Activated CD4-positive, alpha-beta T cell treated with anti-CD3 and anti-CD28 coated beads, Interleukin-2, amount 50 U/mL, for 48 hours (primary cell): Measurements from ENCODE around the gene PTPDC1.

Experiments used
- DNase-seq, 2 experiments: peaks; one replicate each; pipeline ENCODE4 v3.0.0-alpha.2; 2020

Gene PTPDC1

DNA sequence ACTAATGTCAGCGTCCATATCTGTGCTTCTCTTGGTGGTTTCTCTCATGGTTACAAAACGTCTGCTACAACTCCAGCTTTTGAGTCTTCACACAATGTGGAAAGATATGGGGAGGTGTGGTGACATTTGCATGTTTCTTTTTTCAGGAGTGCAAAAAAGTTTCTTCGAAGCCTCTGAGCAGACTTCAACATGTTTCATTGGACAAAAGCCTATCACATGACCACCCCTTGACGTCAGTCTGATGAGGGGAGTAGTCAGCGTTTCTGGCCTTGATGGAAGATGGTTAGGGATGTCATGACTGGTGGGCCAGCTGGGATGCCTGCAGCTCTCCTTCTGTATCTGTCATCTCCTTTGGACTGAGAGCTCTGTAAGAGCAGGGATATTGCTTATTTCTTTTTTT is 61.4 kb downstream of the PTPDC1 start:
- no peak for DNase-seq

- DNase-seq = no peak
Observed at GRCh38 chr9:94147776-94148175, 63.5 kb downstream of the PTPDC1 start.

DNA sequence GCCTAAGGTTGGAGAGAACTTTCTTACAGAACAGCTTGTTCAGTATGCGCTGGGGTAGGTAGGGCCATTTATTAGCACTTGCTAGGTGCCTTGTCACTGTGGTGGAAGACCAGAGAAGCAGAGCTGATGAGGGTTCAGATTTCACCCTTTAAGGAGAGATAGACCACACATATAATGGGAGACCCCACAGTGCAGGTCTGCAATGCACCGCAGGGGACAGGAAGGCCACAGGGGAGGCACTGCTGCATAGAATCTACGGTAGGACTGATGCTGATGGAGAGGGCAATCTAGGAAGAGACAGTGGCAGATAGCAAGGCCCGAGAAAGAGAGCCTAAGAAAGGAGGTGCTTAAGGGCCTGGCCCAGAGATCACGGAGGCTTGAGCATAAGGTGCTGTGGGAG is 64.2 kb downstream of the PTPDC1 start:
- no peak for DNase-seq

- DNase-seq = no peak
Observed at GRCh38 chr9:94149696-94150095, 65.4 kb downstream of the PTPDC1 start.

DNA sequence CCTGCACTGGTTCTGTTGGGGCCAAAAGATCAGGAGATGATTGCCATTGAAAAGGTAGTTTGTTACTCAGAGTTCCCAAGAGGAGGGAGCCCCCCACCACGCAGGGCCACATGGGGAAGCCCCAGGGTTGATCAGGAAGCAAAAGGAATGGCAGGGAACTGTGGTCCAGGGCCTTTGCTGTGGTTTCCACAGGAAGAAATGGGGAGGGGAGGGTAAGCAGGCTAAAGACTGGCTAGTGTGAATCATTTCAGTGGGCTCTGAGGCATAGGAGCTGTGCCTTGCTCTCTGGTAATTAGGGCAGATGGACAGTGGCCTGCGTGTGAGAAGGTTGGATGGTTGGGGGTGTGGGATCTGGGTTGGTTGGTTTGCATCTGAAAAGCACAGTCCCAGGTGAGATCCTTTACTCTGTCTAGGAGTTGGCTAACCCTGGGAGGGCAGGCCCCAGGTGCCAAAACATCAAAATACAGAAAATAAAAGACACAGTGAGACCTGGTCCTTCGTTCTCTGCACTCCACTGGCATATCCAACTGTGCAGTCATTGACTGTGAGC is 66.1 kb downstream of the PTPDC1 start:
- DNase-seq = no peak

GRCh38 chr9:94150890-94151650 is 66.8 kb downstream of the PTPDC1 start:
- no peak for DNase-seq

GRCh38 chr9:94153905-94154304 is 69.6 kb downstream of the PTPDC1 start:
- no peak for DNase-seq

DNA sequence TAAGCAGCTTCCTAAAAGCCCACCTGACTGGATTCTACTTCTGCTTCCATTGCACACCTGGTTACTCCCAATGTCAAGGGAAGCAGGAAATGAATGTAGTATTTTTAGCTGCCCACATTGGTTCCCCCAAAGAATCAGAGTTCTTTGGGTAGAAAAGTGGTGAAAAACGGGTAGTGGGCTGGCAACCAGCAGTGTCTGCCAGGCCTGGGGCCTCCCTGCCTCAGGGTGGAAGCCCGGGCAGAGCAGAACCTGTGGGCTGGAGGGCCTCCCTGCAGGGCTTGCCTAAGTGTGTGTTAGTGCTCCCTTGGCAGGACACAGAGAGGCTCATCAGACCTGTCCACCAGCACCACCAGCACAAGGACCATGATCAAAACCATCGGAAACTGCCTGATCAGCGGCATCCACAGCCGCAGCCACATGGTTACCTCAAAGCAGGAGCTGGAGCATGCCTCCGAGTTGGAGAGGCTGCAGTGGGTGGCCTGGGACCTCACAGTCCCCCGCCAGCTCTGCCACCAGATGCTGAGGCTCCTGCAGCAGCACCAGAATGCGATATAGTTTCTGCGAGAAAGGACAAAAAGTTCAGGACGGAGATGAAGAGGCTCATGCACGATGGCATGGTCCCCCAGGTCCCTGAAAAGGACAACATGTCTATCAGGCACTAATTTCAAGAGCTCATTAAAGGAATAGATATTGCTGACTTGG is 72.2 kb downstream of the PTPDC1 start:
- no peak for DNase-seq

DNA sequence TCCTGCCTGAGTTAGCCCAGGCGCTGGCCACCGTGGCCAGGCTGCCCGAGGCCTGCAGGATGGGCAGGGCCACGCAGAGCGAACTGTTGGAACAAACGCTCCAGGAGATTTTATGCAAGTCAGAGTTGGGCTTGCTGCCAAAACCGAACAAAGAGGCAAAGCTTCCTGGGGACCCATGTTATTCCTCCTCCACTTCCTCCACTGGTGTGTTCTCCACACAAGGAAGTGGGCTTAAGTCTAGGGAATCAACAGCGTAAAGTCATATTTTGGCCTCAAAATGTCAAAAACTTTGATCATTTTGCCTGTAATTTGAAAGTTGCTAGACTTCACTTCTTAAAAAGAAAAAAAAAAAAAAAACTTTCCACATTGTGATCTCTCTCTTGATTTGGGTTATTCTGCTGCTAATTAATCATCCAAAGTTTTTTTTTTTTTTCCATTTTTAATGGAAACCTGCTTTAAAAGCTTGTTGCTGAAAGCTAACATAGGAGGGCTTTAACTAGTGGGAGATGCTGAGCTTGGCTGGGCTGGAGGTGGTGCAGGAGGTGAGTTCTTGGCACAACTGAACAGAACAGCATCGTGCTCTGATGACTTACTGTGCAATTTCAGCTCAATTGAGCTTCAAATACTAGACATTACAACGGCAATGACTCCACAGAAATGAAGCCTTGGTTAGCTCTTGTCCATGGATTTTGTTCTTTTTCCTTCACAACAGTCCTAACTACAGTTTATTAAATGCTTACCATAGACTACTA is 73.0 kb downstream of the PTPDC1 start:
- no peak for DNase-seq
